IPS-15b (cell line): Measurements from ENCODE around the gene SERPINE2.
"Not testable (repeated sequence)": the region's sequence is repeated elsewhere in the genome, so short reads cannot be mapped to it uniquely, and the experiment has no call there.

ENCODE experiments used
- H3K27me3 ChIP-seq: one replicate; pipeline ENCODE4 v1.6.1; 2013; ENCODE audit warnings: low read length; ENCODE audit not compliant: control insufficient read depth, insufficient read depth
- H3K36me3 ChIP-seq: one replicate; pipeline ENCODE4 v1.6.1; 2013; ENCODE audit warnings: low read length; ENCODE audit not compliant: control insufficient read depth, insufficient read depth
- H3K4me1 ChIP-seq: one replicate; pipeline ENCODE4 v1.6.1; 2013; ENCODE audit warnings: mild to moderate bottlenecking, low read length; ENCODE audit not compliant: control insufficient read depth, insufficient read depth
- H3K4me3 ChIP-seq: one replicate; pipeline ENCODE4 v1.5.1; 2013; ENCODE audit warnings: low read depth, low read length
- H3K9ac ChIP-seq: one replicate; pipeline ENCODE4 v1.6.1; 2013; ENCODE audit warnings: low read depth, mild to moderate bottlenecking, low read length
- H3K9me3 ChIP-seq: one replicate; pipeline ENCODE4 v1.6.1; 2013; ENCODE audit warnings: mild to moderate bottlenecking, low read length; ENCODE audit not compliant: control insufficient read depth, insufficient read depth

Gene SERPINE2

DNA sequence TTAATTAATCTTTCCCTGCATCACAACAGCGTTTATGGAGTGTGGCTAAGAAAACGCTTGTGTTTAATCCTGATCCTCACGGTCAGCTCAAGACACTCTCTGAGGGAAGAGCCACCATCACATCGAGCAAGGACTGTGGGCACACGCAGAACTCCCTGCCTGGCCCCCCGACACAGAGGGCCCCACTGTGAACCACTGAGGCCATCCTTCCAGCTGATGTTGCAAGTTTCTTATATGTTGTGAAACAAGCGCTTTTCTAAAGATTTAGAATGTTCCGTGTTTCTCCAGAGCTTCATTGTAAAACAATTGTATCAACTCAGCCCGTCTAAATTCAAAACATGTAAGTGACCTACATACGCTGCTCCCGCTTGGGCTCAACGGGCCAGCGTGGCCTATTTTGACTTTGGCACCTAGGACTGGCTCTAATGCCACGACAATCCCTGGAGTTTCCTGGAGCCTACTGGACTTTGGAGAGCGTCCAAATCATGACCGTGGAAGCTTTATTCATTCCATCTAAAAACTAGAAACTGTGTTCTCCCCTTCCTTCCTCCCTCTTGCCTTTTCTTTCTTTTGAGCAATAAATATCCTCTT is 34.9 kb downstream of the SERPINE2 start:
- Histone ChIP-seq H3K27me3 (no peaks in the 10 kb centered on the region), H3K9ac (no peak overlapping the region), H3K9me3 (no peaks in the 10 kb centered on the region), H3K36me3 (peaks cover 8% of the 10 kb centered on the region), H3K4me3 (no peak overlapping the region), H3K4me1 (peaks cover 8% of the 10 kb centered on the region)

DNA sequence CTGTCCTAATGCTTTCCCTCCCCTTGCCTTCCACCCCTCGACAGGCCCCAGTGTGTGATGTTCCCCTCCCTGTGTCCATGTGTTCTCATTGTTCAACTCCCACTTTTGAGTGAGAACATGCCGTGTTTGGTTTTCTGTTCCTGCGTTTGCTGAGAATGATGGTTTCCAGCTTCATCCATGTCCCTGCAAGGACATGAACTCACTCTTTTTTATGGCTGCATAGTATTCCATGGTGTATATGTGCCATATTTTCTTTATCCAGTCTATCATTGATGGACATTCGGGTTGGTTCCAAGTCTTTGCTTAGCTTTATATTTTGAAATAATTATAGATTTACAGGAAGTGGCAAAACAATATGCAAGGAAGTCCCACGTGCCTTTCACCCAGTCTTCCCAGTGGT is 38.4 kb downstream of the SERPINE2 start:
- not testable (repeated sequence) for H3K4me3 ChIP-seq, H3K27me3 ChIP-seq, H3K4me1 ChIP-seq, H3K36me3 ChIP-seq, H3K9ac ChIP-seq, H3K9me3 ChIP-seq

DNA sequence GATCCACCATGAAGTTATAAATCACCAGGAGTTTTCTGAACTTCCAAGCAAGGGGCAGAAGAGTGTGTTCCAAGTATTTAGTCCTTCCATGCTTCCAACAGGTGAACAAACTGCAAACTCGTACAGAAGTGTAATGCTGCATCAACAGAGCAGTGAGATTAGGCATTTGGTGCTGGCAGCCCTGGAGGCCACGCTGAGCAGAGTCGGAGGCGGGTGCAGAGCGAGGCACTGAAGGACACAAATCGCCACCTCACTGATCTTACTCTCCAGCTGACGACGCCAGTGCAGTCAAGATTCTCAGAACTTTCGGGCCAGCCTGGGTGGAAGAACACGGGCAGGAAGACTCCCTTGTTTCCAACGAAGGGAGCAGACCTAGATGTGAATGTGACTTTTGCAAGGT is 39.2 kb downstream of the SERPINE2 start:
- no peak overlapping the region for H3K4me3 ChIP-seq
- H3K36me3 ChIP-seq = peaks cover 8% of the 10 kb centered on the region
- H3K9me3 ChIP-seq = no peaks in the 10 kb centered on the region
- H3K9ac ChIP-seq = no peak overlapping the region
- H3K27me3 ChIP-seq = no peaks in the 10 kb centered on the region
- H3K4me1 ChIP-seq = peaks cover 2% of the 10 kb centered on the region

DNA sequence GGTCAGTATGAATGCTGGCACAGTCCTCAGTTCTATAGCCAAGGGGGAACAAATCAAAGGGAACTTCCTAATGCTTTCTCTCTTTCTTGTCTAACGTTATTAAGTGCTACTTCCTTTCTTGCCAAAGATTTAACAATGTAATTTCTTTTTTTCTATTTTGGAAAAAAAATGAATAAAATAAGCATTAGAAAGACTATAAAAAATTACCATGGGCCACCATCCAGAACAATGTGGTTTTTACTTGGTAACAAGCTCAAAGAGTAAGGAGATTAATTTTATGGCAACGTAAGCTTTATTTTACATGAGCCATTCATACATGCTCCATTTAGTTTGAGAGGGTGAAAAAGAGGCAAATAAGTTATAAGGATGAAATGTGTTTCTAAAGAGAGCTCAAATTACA is 40.1 kb downstream of the SERPINE2 start:
- no peaks in the 10 kb centered on the region for H3K27me3 ChIP-seq
- H3K9ac ChIP-seq = no peak overlapping the region
- peaks cover 8% of the 10 kb centered on the region for H3K36me3 ChIP-seq
- no peaks in the 10 kb centered on the region for H3K4me1 ChIP-seq
- H3K4me3 ChIP-seq = no peak overlapping the region
- no peaks in the 10 kb centered on the region for H3K9me3 ChIP-seq

- Histone ChIP-seq H3K4me3 (no peak overlapping the region), H3K27me3 (no peaks in the 10 kb centered on the region), H3K9me3 (no peaks in the 10 kb centered on the region), H3K36me3 (peaks cover 8% of the 10 kb centered on the region), H3K9ac (no peak overlapping the region), H3K4me1 (no peaks in the 10 kb centered on the region)
Observed at GRCh38 chr2:223997938-223998337, 41.1 kb downstream of the SERPINE2 start.

DNA sequence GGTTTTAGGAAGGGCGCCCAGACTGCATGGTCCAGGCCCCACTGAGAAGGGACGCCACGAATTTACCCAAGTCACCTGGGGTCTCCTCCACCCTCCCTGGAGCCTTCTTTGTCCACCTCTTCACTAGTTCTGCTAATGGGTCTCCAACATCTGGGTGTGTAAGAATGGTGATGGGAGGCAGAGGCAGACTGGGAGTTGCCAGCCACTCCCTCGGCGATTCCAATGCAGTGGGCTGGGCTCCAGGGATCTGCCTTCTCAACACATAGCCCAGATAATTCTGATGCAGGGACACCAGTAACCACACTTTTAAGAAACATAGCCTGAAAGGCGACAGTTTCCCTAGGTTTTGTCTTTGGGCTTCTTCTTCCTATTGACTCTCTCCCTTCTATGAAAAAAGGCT is 42.7 kb downstream of the SERPINE2 start:
- H3K27me3 ChIP-seq = no peaks in the 10 kb centered on the region
- H3K9ac ChIP-seq = no peak overlapping the region
- no peaks in the 10 kb centered on the region for H3K9me3 ChIP-seq
- no peaks in the 10 kb centered on the region for H3K4me1 ChIP-seq
- H3K36me3 ChIP-seq = peaks cover 8% of the 10 kb centered on the region
- H3K4me3 ChIP-seq = no peak overlapping the region

DNA sequence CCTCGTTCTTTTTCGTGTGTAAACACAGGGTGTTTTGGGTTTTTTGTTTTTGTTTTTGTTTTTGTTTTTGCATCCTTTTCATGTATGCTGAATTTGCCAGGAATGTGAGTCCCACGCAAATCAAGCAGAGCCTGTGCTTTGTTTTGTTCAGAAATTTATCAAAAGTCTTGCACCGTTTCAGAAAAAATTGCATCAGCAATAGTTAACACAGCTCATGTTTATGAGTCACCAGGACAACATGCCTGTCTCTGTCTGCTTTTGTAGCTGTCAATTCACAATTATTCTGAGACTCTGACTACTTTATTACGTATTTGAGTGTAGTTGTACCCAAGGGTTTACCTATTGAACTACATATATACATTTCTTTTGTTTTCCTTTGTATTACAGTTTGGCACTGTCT is 43.5 kb downstream of the SERPINE2 start:
- Histone ChIP-seq H3K36me3 (peaks cover 8% of the 10 kb centered on the region), H3K27me3 (no peaks in the 10 kb centered on the region), H3K9ac (no peak overlapping the region), H3K4me1 (no peaks in the 10 kb centered on the region), H3K4me3 (no peak overlapping the region), H3K9me3 (no peaks in the 10 kb centered on the region)

- H3K36me3 ChIP-seq = peaks cover 3% of the 10 kb centered on the region
- no peak overlapping the region for H3K9ac ChIP-seq
- no peaks in the 10 kb centered on the region for H3K9me3 ChIP-seq
- no peaks in the 10 kb centered on the region for H3K27me3 ChIP-seq
- H3K4me3 ChIP-seq = no peak overlapping the region
- H3K4me1 ChIP-seq = no peaks in the 10 kb centered on the region
Observed at GRCh38 chr2:223994562-223995162, 44.4 kb downstream of the SERPINE2 start.

DNA sequence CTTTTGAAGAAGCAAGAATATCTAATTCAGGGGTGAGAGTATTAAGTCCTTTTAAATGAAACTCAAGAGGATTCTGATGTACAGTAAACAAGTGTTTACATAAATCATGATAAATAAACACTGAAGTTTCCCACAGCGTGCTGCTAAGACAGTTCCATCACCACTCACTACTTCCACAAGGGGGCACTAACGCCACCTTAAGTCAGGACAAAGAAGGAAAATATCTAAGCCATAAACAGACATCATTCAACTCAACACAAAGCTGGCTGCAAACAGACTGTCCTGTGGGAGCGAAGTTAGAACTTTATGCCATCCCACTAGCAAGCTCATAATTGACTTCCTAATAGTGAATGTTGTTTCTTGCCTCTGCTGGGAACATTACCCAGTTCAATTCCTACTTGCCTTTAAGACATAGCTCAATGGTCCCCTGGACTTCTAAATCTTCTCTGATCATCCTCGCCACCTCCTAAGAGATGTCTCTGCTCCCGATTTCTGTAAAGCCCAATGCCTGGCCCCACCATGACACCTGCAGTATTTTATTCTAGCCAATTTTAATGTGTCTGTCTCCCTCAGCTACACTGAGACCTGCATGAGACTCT is 45.4 kb downstream of the SERPINE2 start:
- Histone ChIP-seq H3K9me3 (no peaks in the 10 kb centered on the region), H3K4me3 (no peak overlapping the region), H3K4me1 (no peaks in the 10 kb centered on the region), H3K9ac (no peak overlapping the region), H3K36me3 (no peaks in the 10 kb centered on the region), H3K27me3 (no peaks in the 10 kb centered on the region)

DNA sequence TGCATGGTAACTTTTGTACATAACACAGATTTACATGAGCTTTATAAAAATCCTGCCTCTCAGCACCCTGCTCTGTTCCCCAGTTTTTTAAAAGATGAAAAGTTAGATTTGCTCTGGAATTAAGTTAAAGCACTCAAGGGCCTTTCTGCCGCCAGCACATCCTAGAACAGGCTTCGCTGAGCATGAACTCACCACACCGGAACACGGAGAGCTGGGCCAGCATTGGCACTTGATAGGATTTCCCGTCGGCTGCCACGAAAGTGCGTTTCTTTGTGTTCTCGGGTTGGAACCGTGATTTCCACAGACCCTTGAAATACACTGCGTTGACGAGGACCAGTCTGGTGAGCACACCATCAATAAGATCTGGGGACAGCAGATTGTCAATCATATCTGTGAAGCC is 47.5 kb downstream of the SERPINE2 start:
- Histone ChIP-seq H3K4me1 (no peaks in the 10 kb centered on the region), H3K27me3 (no peaks in the 10 kb centered on the region), H3K36me3 (peaks cover 4% of the 10 kb centered on the region), H3K9ac (no peak overlapping the region), H3K9me3 (no peaks in the 10 kb centered on the region), H3K4me3 (no peak overlapping the region)

- Histone ChIP-seq H3K9me3 (no peaks in the 10 kb centered on the region), H3K4me1 (no peaks in the 10 kb centered on the region), H3K36me3 (peaks cover 4% of the 10 kb centered on the region), H3K4me3 (no peak overlapping the region), H3K9ac (no peak overlapping the region), H3K27me3 (no peaks in the 10 kb centered on the region)
Observed at GRCh38 chr2:223989856-223990232, 49.2 kb downstream of the SERPINE2 start.

DNA sequence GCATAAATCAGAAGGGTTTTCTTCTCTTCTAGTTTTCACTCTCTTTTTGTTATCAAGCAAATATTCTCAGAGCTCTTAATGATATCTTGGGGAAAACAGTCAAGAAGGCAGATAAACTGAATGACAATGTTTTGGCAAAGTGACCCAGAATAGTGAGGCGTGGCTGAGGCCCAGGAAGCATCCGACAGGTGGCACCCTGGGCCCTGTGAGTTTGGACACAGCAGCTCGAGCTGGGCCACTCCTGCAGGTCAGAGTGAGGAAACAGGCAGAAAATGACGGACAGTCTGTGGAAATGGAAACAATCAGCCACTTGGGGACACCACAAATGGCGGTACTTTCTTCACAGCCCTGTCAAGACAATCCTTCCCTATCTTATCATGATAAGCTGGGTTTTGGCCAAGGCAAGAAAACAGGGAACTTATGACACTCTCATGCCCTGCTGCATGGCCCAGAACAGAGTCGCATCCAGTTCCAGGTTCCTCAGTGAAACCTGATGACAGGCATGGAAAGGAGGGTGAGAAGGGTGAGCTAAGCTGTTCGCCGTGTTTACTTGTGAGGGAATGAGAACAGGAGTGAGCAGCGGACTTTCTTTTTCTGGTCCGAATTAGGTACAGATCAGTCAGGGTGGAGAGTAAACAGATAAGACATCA is 49.8 kb downstream of the SERPINE2 start:
- no peaks in the 10 kb centered on the region for H3K27me3 ChIP-seq

More for the DNA sequence above, 49.8 kb downstream of the SERPINE2 start:
- no peak overlapping the region for H3K4me3 ChIP-seq
- H3K4me1 ChIP-seq = no peaks in the 10 kb centered on the region
- peaks cover 9% of the 10 kb centered on the region for H3K36me3 ChIP-seq
- H3K9ac ChIP-seq = no peak overlapping the region
- H3K9me3 ChIP-seq = no peaks in the 10 kb centered on the region
